WI38 (cell line): ENCODE results near the gene USP24.

Experiments used
- H3K4me3 ChIP-seq: 2 replicates; pipeline ENCODE4 v1.5.1; 2011; ENCODE audit warnings: low read depth, mild to moderate bottlenecking, control low read depth, low read length
- TF ChIP-seq, protein P1 (sequence below): IDR thresholded peaks from 2 replicates; pipeline ENCODE4 v1.5.1; 2012; ENCODE audit warnings: low read depth, mild to moderate bottlenecking, control low read depth, low read length

USP24 gene

DNA sequence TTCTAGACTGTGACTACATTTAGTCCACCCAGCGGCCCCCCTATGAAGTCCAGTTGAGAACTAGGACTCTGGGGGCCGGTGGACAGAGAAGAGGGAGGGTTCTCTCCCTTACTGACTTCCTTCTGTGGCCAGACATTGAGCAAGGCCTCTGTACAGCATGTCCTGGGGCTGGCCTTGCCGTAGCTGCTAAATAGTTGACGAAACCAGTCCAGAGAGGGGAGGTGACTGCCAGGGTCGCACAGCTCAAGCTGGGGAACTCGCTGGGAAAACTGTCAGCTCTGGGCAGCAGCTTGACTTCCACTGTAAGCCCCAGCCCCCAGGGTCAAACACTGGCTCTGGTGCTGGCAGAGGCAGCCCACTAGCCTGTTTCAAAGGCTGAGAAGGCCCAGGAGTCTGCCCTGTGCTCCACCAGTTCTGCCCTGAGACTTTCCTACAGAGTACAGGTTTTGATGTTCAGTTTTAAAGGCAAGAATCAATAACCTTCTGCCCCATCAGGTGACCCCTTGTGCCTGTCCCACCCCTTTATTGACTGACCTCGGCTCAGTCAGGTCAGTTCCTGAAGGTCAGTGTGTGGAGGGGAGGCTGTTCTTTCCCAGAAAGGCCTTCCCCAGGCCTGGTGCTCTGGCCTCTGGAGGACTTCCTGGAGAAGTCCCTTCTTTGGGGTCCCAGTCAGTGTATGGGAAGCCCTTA, 161.8 kb downstream of the USP24 start:
- TF ChIP-seq, protein P1, sequence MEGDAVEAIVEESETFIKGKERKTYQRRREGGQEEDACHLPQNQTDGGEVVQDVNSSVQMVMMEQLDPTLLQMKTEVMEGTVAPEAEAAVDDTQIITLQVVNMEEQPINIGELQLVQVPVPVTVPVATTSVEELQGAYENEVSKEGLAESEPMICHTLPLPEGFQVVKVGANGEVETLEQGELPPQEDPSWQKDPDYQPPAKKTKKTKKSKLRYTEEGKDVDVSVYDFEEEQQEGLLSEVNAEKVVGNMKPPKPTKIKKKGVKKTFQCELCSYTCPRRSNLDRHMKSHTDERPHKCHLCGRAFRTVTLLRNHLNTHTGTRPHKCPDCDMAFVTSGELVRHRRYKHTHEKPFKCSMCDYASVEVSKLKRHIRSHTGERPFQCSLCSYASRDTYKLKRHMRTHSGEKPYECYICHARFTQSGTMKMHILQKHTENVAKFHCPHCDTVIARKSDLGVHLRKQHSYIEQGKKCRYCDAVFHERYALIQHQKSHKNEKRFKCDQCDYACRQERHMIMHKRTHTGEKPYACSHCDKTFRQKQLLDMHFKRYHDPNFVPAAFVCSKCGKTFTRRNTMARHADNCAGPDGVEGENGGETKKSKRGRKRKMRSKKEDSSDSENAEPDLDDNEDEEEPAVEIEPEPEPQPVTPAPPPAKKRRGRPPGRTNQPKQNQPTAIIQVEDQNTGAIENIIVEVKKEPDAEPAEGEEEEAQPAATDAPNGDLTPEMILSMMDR: no peak
- H3K4me3 ChIP-seq: no peak overlapping the region

DNA sequence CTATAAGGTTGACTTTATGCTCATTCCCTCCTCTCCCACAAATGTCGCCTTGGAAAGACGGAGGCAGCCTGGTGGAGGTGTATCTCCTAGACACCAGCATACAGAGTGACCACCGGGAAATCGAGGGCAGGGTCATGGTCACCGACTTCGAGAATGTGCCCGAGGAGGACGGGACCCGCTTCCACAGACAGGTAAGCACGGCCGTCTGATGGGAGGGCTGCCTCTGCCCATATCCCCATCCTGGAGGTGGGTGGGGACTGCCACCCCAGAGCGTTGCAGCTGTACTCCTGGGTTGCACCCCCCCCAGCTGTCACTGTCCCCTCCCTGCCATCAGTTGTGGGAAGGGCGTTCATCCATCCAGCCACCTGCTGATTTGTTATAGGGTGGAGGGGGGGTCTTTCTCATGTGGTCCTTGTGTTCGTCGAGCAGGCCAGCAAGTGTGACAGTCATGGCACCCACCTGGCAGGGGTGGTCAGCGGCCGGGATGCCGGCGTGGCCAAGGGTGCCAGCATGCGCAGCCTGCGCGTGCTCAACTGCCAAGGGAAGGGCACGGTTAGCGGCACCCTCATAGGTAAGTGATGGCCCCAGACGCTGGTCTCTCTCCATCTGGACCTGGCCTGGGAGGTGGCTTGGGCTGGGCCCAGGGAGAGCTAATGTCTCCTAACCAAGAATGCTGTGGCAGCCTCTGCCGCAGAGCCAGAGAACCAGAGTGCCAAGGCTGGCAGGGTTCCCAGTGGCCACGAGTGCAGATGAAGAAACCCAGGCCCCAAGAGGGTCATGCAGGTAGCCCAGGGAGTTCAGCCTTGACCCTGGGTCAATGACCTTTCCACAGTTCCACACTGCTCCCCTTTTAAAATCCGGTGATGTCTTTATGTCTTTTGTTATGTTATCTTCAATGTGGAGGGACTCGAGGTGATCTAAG, 162.7 kb downstream of the USP24 start:
- no peak overlapping the region for H3K4me3 ChIP-seq
- TF ChIP-seq, protein P1: no peak

DNA sequence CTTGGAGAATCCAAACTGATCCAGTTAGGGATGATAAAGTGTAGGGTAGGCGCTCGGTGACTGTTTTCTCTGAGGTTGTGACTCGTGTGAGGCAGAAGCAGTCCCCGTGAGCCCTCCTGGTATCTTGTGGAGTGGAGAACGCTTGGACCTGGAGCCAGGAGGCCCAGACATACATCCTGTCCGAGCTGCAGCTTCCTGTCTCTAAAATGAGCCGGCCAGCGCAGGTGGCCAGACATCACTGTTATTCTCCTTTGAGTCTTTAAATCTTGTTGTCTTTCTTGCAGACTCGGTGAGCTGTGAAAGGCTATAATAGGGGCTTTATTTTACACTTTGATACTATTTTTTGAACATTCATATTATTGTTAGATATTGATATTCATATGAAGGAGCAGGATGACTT, 163.5 kb downstream of the USP24 start:
- TF ChIP-seq, protein P1: no peak
- H3K4me3 ChIP-seq: no peak overlapping the region

DNA sequence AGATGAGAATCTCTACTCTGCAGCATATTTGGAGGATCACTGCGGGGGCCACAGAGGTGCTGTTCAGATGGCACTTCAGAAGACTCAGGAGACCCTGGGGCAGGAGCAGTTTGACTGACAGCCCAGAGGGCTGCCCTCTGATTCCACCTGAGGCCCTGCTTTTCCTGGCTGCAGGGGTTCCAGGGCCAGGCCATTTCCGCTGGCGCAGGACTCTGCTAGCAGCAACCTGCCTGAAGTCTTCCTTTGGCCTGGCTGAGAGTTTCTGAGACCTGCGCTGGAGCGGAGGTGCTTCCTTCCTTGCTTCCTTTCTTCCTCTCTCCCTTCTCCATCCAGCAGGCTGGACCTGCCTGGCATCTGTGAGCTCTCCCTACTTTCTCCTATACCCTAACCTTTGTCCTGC, 164.0 kb downstream of the USP24 start:
- TF ChIP-seq, protein P1: no peak
- H3K4me3 ChIP-seq: no peak overlapping the region

DNA sequence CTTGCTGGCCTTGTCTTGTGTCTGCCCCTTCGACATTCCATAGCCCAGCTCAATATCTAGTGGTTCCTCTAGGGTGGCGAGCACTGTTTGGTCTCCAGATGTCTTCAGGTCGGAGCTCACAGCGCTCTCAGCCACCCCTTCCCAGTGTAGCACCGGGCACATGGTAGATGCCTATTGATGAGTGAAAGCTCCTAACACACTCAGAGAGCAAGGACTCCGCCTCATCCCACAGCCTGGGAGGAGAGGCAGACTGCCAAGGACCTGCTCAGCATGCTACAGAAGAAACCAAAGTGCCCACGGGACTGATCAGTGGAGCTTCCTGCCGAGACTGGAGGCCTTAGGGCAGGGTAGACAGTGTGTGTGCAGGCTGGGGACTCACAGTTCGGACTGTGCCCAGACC, 164.9 kb downstream of the USP24 start:
- H3K4me3 ChIP-seq: no peak overlapping the region
- TF ChIP-seq, protein P1: no peak

DNA sequence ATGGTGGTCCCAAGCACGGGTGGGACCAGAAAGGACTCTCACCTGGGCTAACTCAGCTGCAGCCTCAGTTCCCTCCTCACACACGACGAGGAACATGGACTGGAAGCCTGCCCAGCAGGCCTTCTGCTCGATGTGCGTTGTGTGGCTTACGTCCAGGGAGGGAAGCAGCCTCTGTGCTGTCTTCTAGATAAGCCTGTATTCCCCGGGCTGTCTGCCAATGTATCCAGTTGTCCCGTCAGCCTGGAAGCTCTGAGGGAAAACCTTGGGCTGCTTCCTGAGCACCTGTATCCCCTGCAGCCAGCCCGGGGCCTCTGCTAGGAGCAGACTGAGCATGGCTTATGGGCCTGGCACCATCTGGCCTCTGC, 165.3 kb downstream of the USP24 start:
- TF ChIP-seq, protein P1: no peak
- H3K4me3 ChIP-seq: no peak overlapping the region

DNA sequence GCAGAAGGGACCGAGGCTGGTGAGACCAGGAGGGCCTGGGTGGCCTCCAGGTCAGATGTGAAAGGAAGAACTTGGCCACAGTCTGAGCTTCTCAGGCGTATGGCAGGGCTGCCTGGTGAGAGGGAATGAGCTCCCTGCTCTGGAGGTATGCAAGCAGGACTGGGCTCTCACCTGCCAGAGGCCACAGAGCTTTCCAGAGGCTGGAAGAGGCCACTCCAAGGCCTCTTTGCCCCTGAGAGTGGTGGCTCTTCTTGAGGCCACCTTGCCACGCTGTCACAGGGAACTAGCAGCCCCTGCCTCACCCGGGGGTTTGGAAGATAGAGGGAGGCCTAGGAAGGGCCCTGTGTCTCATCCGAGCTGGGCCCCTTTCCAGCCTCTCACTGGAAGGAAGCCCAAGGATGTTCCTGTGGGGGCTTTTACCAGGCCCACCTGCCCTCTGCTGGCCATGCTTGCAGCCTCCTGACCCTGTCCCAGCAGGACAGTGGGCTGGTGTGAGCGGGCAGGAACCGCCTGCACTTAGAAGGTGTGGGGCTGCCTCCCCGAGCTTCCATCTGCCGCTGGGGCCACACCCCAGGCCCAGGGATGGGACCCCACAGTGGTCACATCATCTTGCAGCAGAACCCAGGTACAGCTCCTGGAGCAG, 165.8 kb downstream of the USP24 start:
- no peak overlapping the region for H3K4me3 ChIP-seq
- TF ChIP-seq, protein P1: no peak
